HL-60 (cell line): ENCODE results near the gene BMP7.

Experiments
- DNase-seq, 2 experiments: peaks; one replicate each; pipeline ENCODE4 v3.0.0-alpha.2; 2010 to 2020; ENCODE audit warnings: low read depth in 1 of 2, low spot score in 1 of 2
- H3K27ac ChIP-seq: fragments of 250-450 bp; sonication (Bioruptor Pico); replicated peaks from 2 replicates; pipeline ENCODE4 v1.5.1; 2020; ENCODE audit warnings: mild to moderate bottlenecking, moderate library complexity
- H3K27me3 ChIP-seq: fragments of 250-450 bp; sonication (Bioruptor Pico); 2 replicates; pipeline ENCODE4 v1.5.1; 2021; ENCODE audit warnings: mild to moderate bottlenecking, moderate library complexity; ENCODE audit not compliant: insufficient read depth, poor library complexity, severe bottlenecking
- H3K4me3 ChIP-seq: replicated peaks from 2 replicates; pipeline ENCODE4 v1.5.1; 2011; ENCODE audit warnings: mild to moderate bottlenecking, control low read depth, low read length; ENCODE audit not compliant: insufficient read depth
- CTCF ChIP-seq: IDR thresholded peaks from one replicate; pipeline ENCODE4 v1.5.1; 2011; ENCODE audit warnings: low read length, control low read depth, inconsistent platforms; ENCODE audit not compliant: insufficient read depth
- GABPA ChIP-seq: IDR thresholded peaks from 2 replicates; pipeline ENCODE4 v1.6.1; 2012; ENCODE audit warnings: low read depth
- POLR2AphosphoS5 ChIP-seq: IDR thresholded peaks from 2 replicates; pipeline ENCODE4 v1.6.1; 2012; ENCODE audit warnings: low read depth
- REST ChIP-seq: IDR thresholded peaks from 2 replicates; pipeline ENCODE4 v1.6.1; 2012; ENCODE audit warnings: low read depth; ENCODE audit not compliant: insufficient replicate concordance
- SPI1 ChIP-seq: IDR thresholded peaks from 2 replicates; pipeline ENCODE4 v1.6.1; 2012; ENCODE audit warnings: low read depth, mild to moderate bottlenecking, borderline replicate concordance

Gene BMP7

GRCh38 chr20:57313951-57314350 is 47.5 kb upstream of the BMP7 start:
- no peak overlapping the region for H3K27ac ChIP-seq
- peaks cover 6% of the 10 kb centered on the region for H3K27me3 ChIP-seq
- TF ChIP-seq SPI1 = no peak
- TF ChIP-seq REST = no peak
- TF ChIP-seq GABPA = no peak
- TF ChIP-seq POLR2AphosphoS5 = no peak
- no peak for TF ChIP-seq CTCF
- no peak overlapping the region for H3K4me3 ChIP-seq
- no peak for DNase-seq

DNA sequence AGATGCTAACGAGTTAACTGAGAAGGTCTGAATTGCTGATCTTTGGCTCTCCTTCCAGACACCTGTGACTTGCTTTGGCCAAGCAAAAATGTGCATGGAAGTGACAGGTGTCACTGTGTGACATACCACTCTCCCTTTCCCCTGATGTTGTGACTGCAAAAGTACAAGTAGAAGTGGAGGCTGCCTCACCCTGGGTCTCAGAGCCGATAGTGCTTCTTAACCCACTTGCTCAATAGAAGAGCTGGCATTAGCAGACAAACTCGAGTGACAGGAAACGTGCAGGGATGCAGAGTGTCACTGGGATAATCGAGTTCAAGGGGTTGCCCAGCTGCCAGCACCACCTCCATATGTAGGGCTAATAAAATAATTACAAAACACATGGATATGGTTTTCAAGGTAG is 46.8 kb upstream of the BMP7 start:
- TF ChIP-seq GABPA (no peak), POLR2AphosphoS5 (no peak), SPI1 (no peak), CTCF (no peak), REST (no peak)
- Histone ChIP-seq H3K4me3 (no peak overlapping the region), H3K27ac (no peak overlapping the region), H3K27me3 (peaks cover 6% of the 10 kb centered on the region)
- no peak for DNase-seq

DNA sequence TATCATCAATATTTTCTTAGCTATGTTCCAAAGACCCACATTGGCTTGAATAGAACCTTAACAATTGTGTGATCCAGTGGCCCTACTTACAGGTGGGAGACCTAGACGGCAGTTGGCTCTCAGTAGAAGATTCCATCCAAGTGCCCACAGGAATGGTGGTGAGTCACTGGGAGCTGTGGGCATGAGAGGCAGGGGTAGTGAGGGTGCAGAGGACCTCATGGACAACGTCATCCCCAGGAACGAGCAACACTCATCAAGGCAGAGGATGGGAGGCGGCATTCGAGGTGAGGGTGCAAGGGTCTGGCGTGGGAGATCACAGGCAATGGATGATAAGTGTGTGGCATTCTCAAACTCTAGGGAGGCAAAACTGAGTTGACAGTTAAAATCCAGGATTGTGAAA is 45.7 kb upstream of the BMP7 start:
- Histone ChIP-seq H3K4me3 (no peak overlapping the region), H3K27ac (no peak overlapping the region), H3K27me3 (peaks cover 6% of the 10 kb centered on the region)
- DNase-seq = no peak
- TF ChIP-seq CTCF (no peak), POLR2AphosphoS5 (no peak), GABPA (no peak), REST (no peak), SPI1 (no peak)
